ENCODE measurements around the gene APCDD1L. TPM values are rescaled to one million over a fixed set of nuclear protein-coding genes. Genes with fewer than 3 reads are reported as not detected.

The APCDD1L gene
- polyA plus RNA-seq, 4 donors, result 0.10 to 0.46 TPM; not detected in 2

DNA sequence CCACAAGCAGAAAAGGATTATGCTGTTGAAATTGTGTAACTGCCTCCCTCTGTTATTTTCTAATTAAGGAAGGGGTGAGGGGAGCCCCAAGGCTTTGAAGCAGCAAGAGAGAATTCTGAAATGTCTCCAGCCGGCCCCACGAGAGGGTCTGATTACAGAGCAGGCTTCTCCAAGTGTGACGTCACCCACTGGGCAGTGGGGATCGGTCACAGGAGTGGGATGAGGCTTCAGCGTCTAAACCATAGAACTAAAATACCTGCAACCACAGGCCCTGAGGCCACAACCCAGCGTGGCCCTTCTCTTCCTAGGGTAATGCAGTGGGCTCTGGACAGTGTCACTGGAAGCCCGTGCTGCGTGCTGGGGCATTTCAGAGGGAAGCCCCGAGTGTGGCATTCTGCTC lies 38.6 kb upstream of the APCDD1L start:
- H3K4me1 ChIP-seq (ENCODE audit: control insufficient read depth in 3 of 3, insufficient read depth in 2 of 3, low read depth in 1 of 3, low read length in 2 of 3), result no peaks in the 10 kb centered on the region
- 60 to 77% (median 60%) methylated on average over 9 of the region's 9 CpGs for WGBS, 3 donors
- FAIRE-seq (no peak), DNase-seq (no peak)
- peak overlapping the region in 1 of 3 donors; percentile 18 for H3K27ac ChIP-seq (ENCODE audit: low read depth in 1 of 3, low read length in 2 of 3)
- no peaks in the 10 kb centered on the region for H3K9me3 ChIP-seq (ENCODE audit: control insufficient read depth in 2 of 2, insufficient read depth in 1 of 2, low read depth in 1 of 2, low read length in 1 of 2)
- no peak overlapping the region for H3K4me3 ChIP-seq (ENCODE audit: low read depth in 1 of 3, low read length in 3 of 3)
- no peaks in the 10 kb centered on the region for H3K36me3 ChIP-seq (ENCODE audit: control insufficient read depth in 3 of 3, insufficient read depth in 2 of 3, low read depth in 1 of 3, low read length in 3 of 3)
- H3K27me3 ChIP-seq (ENCODE audit: control insufficient read depth in 3 of 3, insufficient read depth in 3 of 3, low read length in 3 of 3), result peaks cover 0 to 5% (median 0%) of the 10 kb centered on the region in 3 donors

DNA sequence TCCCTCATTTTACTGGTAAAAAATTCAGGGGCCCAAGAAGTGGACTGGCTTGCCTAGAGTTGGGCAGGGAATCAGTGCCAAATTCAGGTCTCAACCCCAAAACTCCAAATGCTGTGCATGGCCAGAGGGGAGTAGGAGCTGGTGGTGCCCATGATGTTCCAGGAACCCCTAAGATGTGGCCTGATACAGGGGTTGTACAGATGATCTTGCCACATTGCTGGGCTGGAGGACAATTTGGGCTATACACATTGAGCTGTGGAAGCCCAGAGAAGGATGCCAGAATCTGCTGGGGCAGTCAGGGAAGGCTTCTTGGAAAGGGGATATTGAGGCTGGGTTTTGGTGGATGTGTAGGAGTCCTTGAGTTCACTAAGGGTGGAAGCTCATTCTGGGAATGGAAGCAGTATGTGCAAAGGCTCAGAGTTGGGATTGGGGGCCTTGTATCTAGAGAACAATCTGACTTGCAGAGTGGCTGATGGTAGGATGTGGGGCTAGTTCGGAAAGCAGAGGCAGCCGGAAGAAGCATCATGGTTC lies 38.0 kb upstream of the APCDD1L start:
- DNase-seq (no peak), FAIRE-seq (no peak)
- Histone ChIP-seq H3K27ac (ENCODE audit: low read depth in 1 of 3, low read length in 2 of 3) (peak overlapping the region in 1 of 3 donors; percentile 18), H3K27me3 (ENCODE audit: control insufficient read depth in 3 of 3, insufficient read depth in 3 of 3, low read length in 3 of 3) (peaks cover 0 to 5% (median 0%) of the 10 kb centered on the region in 3 donors), H3K36me3 (ENCODE audit: control insufficient read depth in 3 of 3, insufficient read depth in 2 of 3, low read depth in 1 of 3, low read length in 3 of 3) (no peaks in the 10 kb centered on the region), H3K4me1 (ENCODE audit: control insufficient read depth in 3 of 3, insufficient read depth in 2 of 3, low read depth in 1 of 3, low read length in 2 of 3) (no peaks in the 10 kb centered on the region), H3K9me3 (ENCODE audit: control insufficient read depth in 2 of 2, insufficient read depth in 1 of 2, low read depth in 1 of 2, low read length in 1 of 2) (no peaks in the 10 kb centered on the region), H3K4me3 (ENCODE audit: low read depth in 1 of 3, low read length in 3 of 3) (no peak overlapping the region)
- WGBS, 3 donors, result 87 to 92% (median 90%) methylated on average over 2 of the region's 2 CpGs

DNA sequence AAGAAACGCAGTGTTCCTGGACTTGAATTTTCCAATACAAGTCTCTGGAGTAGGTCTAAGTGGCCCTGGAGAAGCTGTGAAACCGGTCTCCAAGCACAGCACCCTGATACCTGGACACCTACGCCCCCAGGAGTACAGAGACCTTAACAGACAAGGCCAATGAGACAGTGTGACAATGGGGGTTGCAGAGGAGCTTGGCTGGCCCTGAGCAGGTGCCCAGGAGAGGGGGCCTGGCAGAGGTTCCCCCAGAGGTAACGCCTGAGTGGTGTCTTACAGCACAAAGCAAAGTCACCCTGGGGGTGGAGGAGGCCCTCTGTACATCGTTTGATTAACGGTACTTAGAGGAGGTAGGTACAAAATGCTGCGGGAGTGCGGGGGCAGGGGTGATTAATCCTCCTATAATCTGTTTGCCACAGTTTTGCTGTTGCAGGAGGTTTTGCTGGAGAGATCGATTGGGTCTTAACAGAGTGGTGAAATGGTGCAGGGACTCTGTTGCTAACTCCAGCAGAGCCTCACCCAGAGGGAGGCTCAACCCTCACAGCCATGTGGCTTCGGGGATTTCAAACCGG lies 37.3 kb upstream of the APCDD1L start:
- H3K36me3 ChIP-seq (ENCODE audit: control insufficient read depth in 3 of 3, insufficient read depth in 2 of 3, low read depth in 1 of 3, low read length in 3 of 3), result no peaks in the 10 kb centered on the region
- no peak for DNase-seq
- WGBS, 3 donors, result 62 to 80% (median 66%) methylated on average over 11 of the region's 11 CpGs
- H3K4me3 ChIP-seq (ENCODE audit: low read depth in 1 of 3, low read length in 3 of 3), result no peak overlapping the region
- peaks cover 0 to 5% (median 0%) of the 10 kb centered on the region in 3 donors for H3K27me3 ChIP-seq (ENCODE audit: control insufficient read depth in 3 of 3, insufficient read depth in 3 of 3, low read length in 3 of 3)
- no peaks in the 10 kb centered on the region for H3K9me3 ChIP-seq (ENCODE audit: control insufficient read depth in 2 of 2, insufficient read depth in 1 of 2, low read depth in 1 of 2, low read length in 1 of 2)
- H3K27ac ChIP-seq (ENCODE audit: low read depth in 1 of 3, low read length in 2 of 3), result no peak overlapping the region
- FAIRE-seq, result no peak
- H3K4me1 ChIP-seq (ENCODE audit: control insufficient read depth in 3 of 3, insufficient read depth in 2 of 3, low read depth in 1 of 3, low read length in 2 of 3), result no peaks in the 10 kb centered on the region

DNA sequence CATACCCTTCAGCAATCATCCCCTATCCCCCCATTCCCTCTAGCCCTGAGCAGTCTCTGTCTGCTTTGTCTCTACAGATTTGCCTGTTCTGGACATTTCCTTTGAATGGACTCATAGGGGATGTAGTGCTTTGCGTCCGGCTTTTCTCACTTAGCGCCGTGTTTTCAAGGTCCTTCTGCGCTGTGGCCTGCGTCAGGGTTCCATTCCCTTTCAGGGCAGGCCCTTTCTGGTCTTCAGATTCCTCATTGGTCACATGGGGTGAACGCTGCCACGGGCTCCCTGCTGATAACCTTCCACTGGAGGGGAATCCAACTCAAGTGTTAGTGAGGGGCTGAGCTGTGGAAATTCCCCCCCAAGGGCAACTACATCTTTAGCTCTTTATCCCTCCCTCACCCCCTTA lies 36.4 kb upstream of the APCDD1L start:
- WGBS, 3 donors, result 91 to 92% (median 91%) methylated on average over 8 of the region's 8 CpGs
- no peak for FAIRE-seq

DNA sequence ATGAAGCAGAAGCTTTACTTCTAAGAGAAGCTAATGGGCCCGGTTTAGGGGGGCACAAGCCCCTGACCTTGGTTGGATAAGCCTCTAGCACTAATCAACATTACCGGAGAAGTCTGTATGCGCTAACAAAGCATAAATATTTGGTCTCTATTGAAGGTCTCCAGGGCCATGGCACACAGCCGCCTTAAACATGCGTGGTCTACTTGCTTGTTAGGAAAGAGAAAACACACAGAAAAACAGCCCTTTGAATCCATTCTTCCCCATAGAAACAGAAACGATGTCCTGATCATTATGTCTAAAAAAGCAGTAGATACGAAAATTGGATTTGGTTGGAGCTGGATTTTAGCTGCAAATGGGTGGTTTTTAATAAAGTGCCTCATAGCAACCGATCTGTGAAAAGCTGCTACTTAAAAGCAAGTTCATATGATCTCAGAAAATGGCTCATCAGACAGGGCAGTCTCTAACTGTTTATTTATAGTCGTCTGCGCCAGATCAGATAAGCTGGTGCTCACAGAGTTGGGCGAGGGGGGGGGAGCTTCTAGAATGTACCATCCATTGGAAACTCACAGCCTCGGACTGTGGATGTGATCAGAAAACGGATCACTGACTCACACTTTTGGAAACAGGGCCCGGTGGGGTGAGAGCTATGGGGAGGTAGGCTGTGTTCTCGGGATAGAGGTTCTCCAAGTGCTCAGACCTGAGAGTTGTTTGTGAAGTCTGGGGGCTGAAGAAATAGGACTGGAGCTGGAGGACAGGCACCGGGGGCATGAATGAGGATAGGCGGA lies 35.3 kb upstream of the APCDD1L start:
- WGBS, 3 donors, result 57 to 60% (median 59%) methylated on average over 17 of the region's 17 CpGs
- Histone ChIP-seq H3K4me3 (ENCODE audit: low read depth in 1 of 3, low read length in 3 of 3) (no peak overlapping the region), H3K9me3 (ENCODE audit: control insufficient read depth in 2 of 2, insufficient read depth in 1 of 2, low read depth in 1 of 2, low read length in 1 of 2) (no peaks in the 10 kb centered on the region), H3K27me3 (ENCODE audit: control insufficient read depth in 3 of 3, insufficient read depth in 3 of 3, low read length in 3 of 3) (peaks cover 0 to 5% (median 0%) of the 10 kb centered on the region in 3 donors), H3K27ac (ENCODE audit: low read depth in 1 of 3, low read length in 2 of 3) (no peak overlapping the region), H3K36me3 (ENCODE audit: control insufficient read depth in 3 of 3, insufficient read depth in 2 of 3, low read depth in 1 of 3, low read length in 3 of 3) (no peaks in the 10 kb centered on the region), H3K4me1 (ENCODE audit: control insufficient read depth in 3 of 3, insufficient read depth in 2 of 3, low read depth in 1 of 3, low read length in 2 of 3) (no peaks in the 10 kb centered on the region)
- FAIRE-seq (no peak), DNase-seq (no peak)

More for the DNA sequence above, 36.4 kb upstream of the APCDD1L start:
- DNase-seq, result no peak
- no peaks in the 10 kb centered on the region for H3K4me1 ChIP-seq (ENCODE audit: control insufficient read depth in 3 of 3, insufficient read depth in 2 of 3, low read depth in 1 of 3, low read length in 2 of 3)
- no peak overlapping the region for H3K27ac ChIP-seq (ENCODE audit: low read depth in 1 of 3, low read length in 2 of 3)
- peaks cover 0 to 5% (median 0%) of the 10 kb centered on the region in 3 donors for H3K27me3 ChIP-seq (ENCODE audit: control insufficient read depth in 3 of 3, insufficient read depth in 3 of 3, low read length in 3 of 3)
- H3K36me3 ChIP-seq (ENCODE audit: control insufficient read depth in 3 of 3, insufficient read depth in 2 of 3, low read depth in 1 of 3, low read length in 3 of 3), result no peaks in the 10 kb centered on the region
- H3K4me3 ChIP-seq (ENCODE audit: low read depth in 1 of 3, low read length in 3 of 3), result no peak overlapping the region
- H3K9me3 ChIP-seq (ENCODE audit: control insufficient read depth in 2 of 2, insufficient read depth in 1 of 2, low read depth in 1 of 2, low read length in 1 of 2), result no peaks in the 10 kb centered on the region

DNA sequence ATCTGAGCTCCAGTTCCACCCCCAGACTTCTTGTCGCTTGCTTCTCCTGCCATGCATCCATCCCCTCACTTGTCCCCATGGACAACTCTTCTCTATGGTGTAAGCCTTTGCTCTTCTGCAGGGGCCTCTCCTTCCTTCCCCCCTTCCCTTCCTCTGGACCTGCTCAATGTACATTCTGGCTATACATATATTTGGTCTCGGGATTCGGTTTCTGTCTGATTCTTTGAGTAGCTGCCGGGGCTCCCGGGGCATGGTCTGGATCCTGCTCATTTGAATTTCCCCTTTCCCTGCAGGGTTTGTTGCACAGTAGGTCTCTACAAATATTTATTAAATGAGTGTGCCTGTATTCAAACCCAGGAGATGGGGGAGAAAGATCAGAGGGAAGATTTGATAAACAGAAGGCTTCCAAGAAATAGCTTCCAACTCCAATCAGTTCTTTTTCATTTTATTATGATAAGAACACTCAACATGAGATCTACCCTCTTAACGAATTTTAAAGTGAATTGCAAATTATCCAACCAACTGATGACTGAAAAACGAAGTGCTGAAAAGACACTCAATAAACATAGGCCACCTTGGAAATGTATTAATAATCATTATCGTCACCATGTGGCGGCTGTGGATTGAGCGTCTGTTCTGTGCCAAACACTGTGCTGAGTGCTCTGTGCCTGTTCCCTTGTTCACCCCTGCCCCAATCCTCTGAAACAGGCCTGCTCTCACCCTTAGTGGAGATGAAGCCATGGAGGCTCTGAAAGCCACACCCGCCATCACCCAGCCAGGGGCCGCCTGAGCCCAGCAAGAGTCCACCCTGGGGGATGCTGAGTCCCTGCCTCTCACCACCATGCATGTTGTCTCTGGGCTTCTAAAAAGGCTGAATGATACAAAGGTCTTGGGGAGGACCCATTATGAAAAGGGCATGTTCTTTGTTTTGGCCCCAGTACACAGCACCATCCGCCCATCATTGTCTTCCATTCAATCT lies 34.3 kb upstream of the APCDD1L start:
- H3K9me3 ChIP-seq (ENCODE audit: control insufficient read depth in 2 of 2, insufficient read depth in 1 of 2, low read depth in 1 of 2, low read length in 1 of 2), result no peaks in the 10 kb centered on the region
- H3K4me3 ChIP-seq (ENCODE audit: low read depth in 1 of 3, low read length in 3 of 3), result no peak overlapping the region
- DNase-seq (no peak), FAIRE-seq (no peak)
- H3K4me1 ChIP-seq (ENCODE audit: control insufficient read depth in 3 of 3, insufficient read depth in 2 of 3, low read depth in 1 of 3, low read length in 2 of 3), result no peaks in the 10 kb centered on the region
- no peak overlapping the region for H3K27ac ChIP-seq (ENCODE audit: low read depth in 1 of 3, low read length in 2 of 3)
- peaks cover 0 to 3% (median 0%) of the 10 kb centered on the region in 3 donors for H3K27me3 ChIP-seq (ENCODE audit: control insufficient read depth in 3 of 3, insufficient read depth in 3 of 3, low read length in 3 of 3)
- no peaks in the 10 kb centered on the region for H3K36me3 ChIP-seq (ENCODE audit: control insufficient read depth in 3 of 3, insufficient read depth in 2 of 3, low read depth in 1 of 3, low read length in 3 of 3)
- 86 to 88% (median 86%) methylated on average over 13 of the region's 13 CpGs for WGBS, 3 donors

DNA sequence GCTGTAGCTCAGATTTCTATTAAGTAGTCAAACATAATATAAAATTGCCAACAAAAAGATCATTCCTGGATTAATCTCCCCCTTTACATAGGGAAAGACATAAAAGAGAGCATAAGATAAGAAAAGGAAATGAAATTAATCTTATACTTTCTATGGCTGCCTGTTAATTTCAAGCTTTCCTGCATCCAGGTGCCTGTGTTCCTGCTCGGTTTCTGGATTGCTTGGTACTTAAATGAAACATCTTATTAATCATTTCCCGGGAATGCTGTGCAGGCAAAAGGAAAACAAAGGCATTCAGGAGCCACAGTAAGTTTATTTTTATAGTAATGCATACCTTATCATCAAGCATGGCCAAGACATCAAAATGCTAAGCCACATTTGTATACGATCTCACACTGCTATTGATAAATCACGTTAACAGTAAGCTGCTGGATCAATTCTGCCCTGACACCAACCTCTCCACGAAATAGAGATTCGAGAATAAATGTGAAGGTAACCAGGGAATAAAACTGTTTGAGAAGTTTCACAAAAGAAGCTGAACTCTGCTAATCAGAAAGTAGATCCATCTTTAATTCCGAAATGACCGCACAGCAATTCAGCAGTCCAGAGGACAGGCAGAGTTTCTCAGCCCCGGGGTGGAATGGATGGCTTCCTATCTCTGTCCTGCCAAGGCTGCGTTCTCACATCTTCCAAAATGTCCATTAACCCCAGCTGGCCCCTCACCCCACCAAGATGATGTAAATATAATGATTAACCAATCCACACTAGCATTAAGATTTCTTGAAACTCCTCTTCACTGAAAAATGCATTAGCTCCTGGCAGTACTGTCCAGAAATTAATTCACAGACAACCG lies 32.6 kb upstream of the APCDD1L start:
- Histone ChIP-seq H3K27me3 (ENCODE audit: control insufficient read depth in 3 of 3, insufficient read depth in 3 of 3, low read length in 3 of 3) (no peaks in the 10 kb centered on the region), H3K4me3 (ENCODE audit: low read depth in 1 of 3, low read length in 3 of 3) (no peak overlapping the region), H3K27ac (ENCODE audit: low read depth in 1 of 3, low read length in 2 of 3) (no peak overlapping the region), H3K4me1 (ENCODE audit: control insufficient read depth in 3 of 3, insufficient read depth in 2 of 3, low read depth in 1 of 3, low read length in 2 of 3) (no peaks in the 10 kb centered on the region), H3K9me3 (ENCODE audit: control insufficient read depth in 2 of 2, insufficient read depth in 1 of 2, low read depth in 1 of 2, low read length in 1 of 2) (no peaks in the 10 kb centered on the region), H3K36me3 (ENCODE audit: control insufficient read depth in 3 of 3, insufficient read depth in 2 of 3, low read depth in 1 of 3, low read length in 3 of 3) (no peaks in the 10 kb centered on the region)
- 54 to 56% (median 56%) methylated on average over 11 of the region's 11 CpGs for WGBS, 3 donors
- FAIRE-seq, result no peak
- DNase-seq, result no peak
